ENCODE data around the gene AFF2. TPM values are rescaled to one million over a fixed set of nuclear protein-coding genes. Genes with fewer than 3 reads are reported as not detected.

Gene AFF2
- total RNA-seq, 1 experiment from 2014 or later: 0.16 TPM

- H3K27ac Mint-ChIP-seq (ENCODE audit: unreplicated experiment): no peak overlapping the region
Measured at GRCh38 chrX:148856505-148856904, 356.1 kb downstream of the AFF2 start.

GRCh38 chrX:148865277-148866210 is 365.1 kb downstream of the AFF2 start:
- BruUV-seq (replicated peaks): no TSS peak
- no peak overlapping the region for H3K4me3 Mint-ChIP-seq (ENCODE audit: unreplicated experiment)
- no peak overlapping the region for H3K27ac Mint-ChIP-seq (ENCODE audit: unreplicated experiment)
- H3K36me3 Mint-ChIP-seq (ENCODE audit: insufficient read depth, unreplicated experiment): no peaks in the 10 kb centered on the region
- no peak for TF ChIP-seq CTCF (IDR thresholded peaks at IDR 0.05; ENCODE audit: insufficient read depth in 1 of 2, low read depth in 1 of 2, low read length in 1 of 2, severe bottlenecking in 1 of 2, unreplicated experiment in 1 of 2)
- H3K4me3 ChIP-seq (ENCODE audit: low read depth, low read length): no peak overlapping the region
- no peaks in the 10 kb centered on the region for H3K4me1 ChIP-seq
- H3K27me3 Mint-ChIP-seq (ENCODE audit: insufficient read depth, unreplicated experiment): peaks cover under 1% of the 10 kb centered on the region
- DNase-seq: no peak
- CTCF ChIA-PET: no interaction called here
- no peaks in the 10 kb centered on the region for H3K4me1 Mint-ChIP-seq (ENCODE audit: low read depth, unreplicated experiment)
- intact Hi-C loops (cut with micrococcal nuclease; ENCODE audit: unreplicated experiment): no loop called here
- no peaks in the 10 kb centered on the region for H3K9me3 ChIP-seq
- H3K9me3 Mint-ChIP-seq (ENCODE audit: unreplicated experiment): no peaks in the 10 kb centered on the region
- POLR2A ChIA-PET: no interaction called here
- H3K36me3 ChIP-seq (ENCODE audit: control insufficient read depth, insufficient read depth, low read length): no peaks in the 10 kb centered on the region
- H3K27me3 ChIP-seq (replicated peaks; ENCODE audit: control insufficient read depth, insufficient read depth, low read length): no peaks in the 10 kb centered on the region

More at GRCh38 chrX:148856505-148856904, 356.1 kb downstream of the AFF2 start:
- H3K27me3 ChIP-seq (replicated peaks; ENCODE audit: control insufficient read depth, insufficient read depth, low read length): no peaks in the 10 kb centered on the region
- H3K4me1 ChIP-seq: no peaks in the 10 kb centered on the region
- intact Hi-C loops (cut with micrococcal nuclease; ENCODE audit: unreplicated experiment): no loop called here
- Mint-ChIP-seq H3K4me1 (ENCODE audit: low read depth, unreplicated experiment) (no peaks in the 10 kb centered on the region), H3K9me3 (ENCODE audit: unreplicated experiment) (no peaks in the 10 kb centered on the region), H3K27me3 (ENCODE audit: insufficient read depth, unreplicated experiment) (no peaks in the 10 kb centered on the region), H3K36me3 (ENCODE audit: insufficient read depth, unreplicated experiment) (no peaks in the 10 kb centered on the region), H3K4me3 (ENCODE audit: unreplicated experiment) (no peak overlapping the region)
- no peaks in the 10 kb centered on the region for H3K36me3 ChIP-seq (ENCODE audit: control insufficient read depth, insufficient read depth, low read length)
- no peaks in the 10 kb centered on the region for H3K9me3 ChIP-seq
- TF ChIP-seq CTCF (IDR thresholded peaks at IDR 0.05; ENCODE audit: insufficient read depth in 1 of 2, low read depth in 1 of 2, low read length in 1 of 2, severe bottlenecking in 1 of 2, unreplicated experiment in 1 of 2): no peak
- no peak overlapping the region for H3K4me3 ChIP-seq (ENCODE audit: low read depth, low read length)
- no TSS peak for BruUV-seq (replicated peaks)
- no peak for DNase-seq
- ChIA-PET POLR2A (no interaction called here), CTCF (no interaction called here)

- H3K9me3 ChIP-seq: no peaks in the 10 kb centered on the region
Measured at GRCh38 chrX:148867596-148867995, 367.2 kb downstream of the AFF2 start.

More at GRCh38 chrX:148867596-148867995, 367.2 kb downstream of the AFF2 start:
- H3K36me3 Mint-ChIP-seq (ENCODE audit: insufficient read depth, unreplicated experiment): no peaks in the 10 kb centered on the region
- intact Hi-C loops (cut with micrococcal nuclease; ENCODE audit: unreplicated experiment): no loop called here
- Histone ChIP-seq H3K4me1 (no peaks in the 10 kb centered on the region), H3K27me3 (replicated peaks; ENCODE audit: control insufficient read depth, insufficient read depth, low read length) (no peaks in the 10 kb centered on the region), H3K36me3 (ENCODE audit: control insufficient read depth, insufficient read depth, low read length) (no peaks in the 10 kb centered on the region), H3K4me3 (ENCODE audit: low read depth, low read length) (no peak overlapping the region)
- TF ChIP-seq CTCF (IDR thresholded peaks at IDR 0.05; ENCODE audit: insufficient read depth in 1 of 2, low read depth in 1 of 2, low read length in 1 of 2, severe bottlenecking in 1 of 2, unreplicated experiment in 1 of 2): no peak
- no peak overlapping the region for H3K27ac Mint-ChIP-seq (ENCODE audit: unreplicated experiment)
- no TSS peak for BruUV-seq (replicated peaks)
- no peak overlapping the region for H3K4me3 Mint-ChIP-seq (ENCODE audit: unreplicated experiment)
- no peaks in the 10 kb centered on the region for H3K9me3 Mint-ChIP-seq (ENCODE audit: unreplicated experiment)
- POLR2A ChIA-PET: no interaction called here
- no peak for DNase-seq
- H3K27me3 Mint-ChIP-seq (ENCODE audit: insufficient read depth, unreplicated experiment): peaks cover 5% of the 10 kb centered on the region
- no peaks in the 10 kb centered on the region for H3K4me1 Mint-ChIP-seq (ENCODE audit: low read depth, unreplicated experiment)
- CTCF ChIA-PET: no interaction called here
